Suprapubic skin (tissue), 3 donors: ENCODE results near the gene TANGO2.

Source experiments
- POLR2A ChIP-seq, 2 donors: fragments of 450-650 bp; IDR thresholded peaks; one replicate each; pipeline ENCODE4 v1.6.1; 2017; ENCODE audit warnings: antibody characterized with exemption in 2 of 2, mild to moderate bottlenecking in 2 of 2, moderate library complexity in 2 of 2
- TF ChIP-seq, protein P1 (sequence below), 2 donors: fragments of 200-600 bp in 1 of 2; fragments of 450-650 bp in 1 of 2; sonication (generic) in 1 of 2; IDR thresholded peaks; one replicate each; pipeline ENCODE4 v1.5.1; 2016 to 2019; ENCODE audit warnings: antibody characterized with exemption in 2 of 2, mild to moderate bottlenecking in 1 of 2, moderate library complexity in 1 of 2

DNA sequence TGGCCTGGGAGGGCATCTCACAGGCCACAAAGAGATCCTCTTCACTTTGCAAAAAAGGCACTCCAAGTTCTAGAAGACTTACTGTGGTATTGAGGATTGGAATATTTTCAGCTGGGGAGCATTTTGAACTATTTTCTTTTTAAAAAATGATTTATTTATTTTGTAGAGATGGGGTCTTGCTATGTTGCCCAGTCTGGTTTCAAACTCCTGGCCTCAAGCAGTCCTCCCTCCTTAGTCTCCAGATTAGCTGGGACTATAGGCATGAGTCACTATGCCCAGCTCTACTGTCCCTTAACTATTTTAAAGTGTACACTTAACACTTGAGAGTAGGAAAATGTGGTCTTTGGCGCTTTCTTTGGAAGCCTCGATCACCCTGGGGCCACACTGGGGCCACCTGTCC is 34.2 kb downstream of the TANGO2 start:
- TF ChIP-seq, protein P1, sequence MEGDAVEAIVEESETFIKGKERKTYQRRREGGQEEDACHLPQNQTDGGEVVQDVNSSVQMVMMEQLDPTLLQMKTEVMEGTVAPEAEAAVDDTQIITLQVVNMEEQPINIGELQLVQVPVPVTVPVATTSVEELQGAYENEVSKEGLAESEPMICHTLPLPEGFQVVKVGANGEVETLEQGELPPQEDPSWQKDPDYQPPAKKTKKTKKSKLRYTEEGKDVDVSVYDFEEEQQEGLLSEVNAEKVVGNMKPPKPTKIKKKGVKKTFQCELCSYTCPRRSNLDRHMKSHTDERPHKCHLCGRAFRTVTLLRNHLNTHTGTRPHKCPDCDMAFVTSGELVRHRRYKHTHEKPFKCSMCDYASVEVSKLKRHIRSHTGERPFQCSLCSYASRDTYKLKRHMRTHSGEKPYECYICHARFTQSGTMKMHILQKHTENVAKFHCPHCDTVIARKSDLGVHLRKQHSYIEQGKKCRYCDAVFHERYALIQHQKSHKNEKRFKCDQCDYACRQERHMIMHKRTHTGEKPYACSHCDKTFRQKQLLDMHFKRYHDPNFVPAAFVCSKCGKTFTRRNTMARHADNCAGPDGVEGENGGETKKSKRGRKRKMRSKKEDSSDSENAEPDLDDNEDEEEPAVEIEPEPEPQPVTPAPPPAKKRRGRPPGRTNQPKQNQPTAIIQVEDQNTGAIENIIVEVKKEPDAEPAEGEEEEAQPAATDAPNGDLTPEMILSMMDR (IDR thresholded peaks at IDR 0.05) = no peak
- TF ChIP-seq POLR2A (IDR thresholded peaks at IDR 0.05) = no peak
